ENCODE data around the gene RDX.
"Not testable (repeated sequence)": the region's sequence is repeated elsewhere in the genome, so short reads cannot be mapped to it uniquely, and the experiment has no call there.

The RDX gene

GRCh38 chr11:110290591-110291334 lies 5.7 kb downstream of the RDX start:
- no peak overlapping the region for H3K4me3 ChIP-seq (ENCODE audit: low read depth, low read length)
- DNase-seq (ENCODE audit: low read depth): no peak
- no peak for TF ChIP-seq CTCF (conservative IDR thresholded peaks at IDR 0.05; ENCODE audit: low read depth, low read length)

- no peak for TF ChIP-seq CTCF (conservative IDR thresholded peaks at IDR 0.05; ENCODE audit: low read depth, low read length)
Observed at GRCh38 chr11:110289472-110289871, 6.9 kb downstream of the RDX start.

GRCh38 chr11:110287537-110287936 lies 8.9 kb downstream of the RDX start:
- no peak for DNase-seq (ENCODE audit: low read depth)
- H3K4me3 ChIP-seq (ENCODE audit: low read depth, low read length): no peak overlapping the region
- no peak for TF ChIP-seq CTCF (conservative IDR thresholded peaks at IDR 0.05; ENCODE audit: low read depth, low read length)

More at GRCh38 chr11:110289472-110289871, 6.9 kb downstream of the RDX start:
- DNase-seq (ENCODE audit: low read depth): peak; percentile 37
- H3K4me3 ChIP-seq (ENCODE audit: low read depth, low read length): no peak overlapping the region

GRCh38 chr11:110286298-110287040 lies 9.9 kb downstream of the RDX start:
- no peak for TF ChIP-seq CTCF (conservative IDR thresholded peaks at IDR 0.05; ENCODE audit: low read depth, low read length)
- no peak for DNase-seq (ENCODE audit: low read depth)
- no peak overlapping the region for H3K4me3 ChIP-seq (ENCODE audit: low read depth, low read length)

GRCh38 chr11:110283862-110284261 lies 12.6 kb downstream of the RDX start:
- TF ChIP-seq CTCF (conservative IDR thresholded peaks at IDR 0.05; ENCODE audit: low read depth, low read length): no peak
- no peak for DNase-seq (ENCODE audit: low read depth)
- H3K4me3 ChIP-seq (ENCODE audit: low read depth, low read length): no peak overlapping the region

- H3K4me3 ChIP-seq (ENCODE audit: low read depth, low read length); DNase-seq (ENCODE audit: low read depth): not testable (repeated sequence)
Observed at GRCh38 chr11:110280595-110280994, 15.8 kb downstream of the RDX start.

- TF ChIP-seq CTCF (conservative IDR thresholded peaks at IDR 0.05; ENCODE audit: low read depth, low read length): no peak
- DNase-seq (ENCODE audit: low read depth): no peak
- H3K4me3 ChIP-seq (ENCODE audit: low read depth, low read length): no peak overlapping the region
Observed at GRCh38 chr11:110279881-110280280, 16.5 kb downstream of the RDX start.

Measured in choroid plexus epithelial cell (primary cell).